Stimulated activated CD8-positive, alpha-beta memory T cell treated with anti-CD3 and anti-CD28 coated beads, Interleukin-12 subunit alpha, Interleukin-12 subunit beta, amount 100 ng/mL, for 24 hours (primary cell): Measurements from ENCODE around the gene MIP.
"Not testable (repeated sequence)": the region's sequence is repeated elsewhere in the genome, so short reads cannot be mapped to it uniquely, and the experiment has no call there.

Experiments
- DNase-seq: peaks from one replicate; pipeline ENCODE4 v3.0.0-alpha.2; 2020; ENCODE audit errors: extremely low read depth

Gene MIP

GRCh38 chr12:56410768-56411167 lies 43.7 kb downstream of the MIP start:
- DNase-seq: no peak

- DNase-seq: no peak
Measured at GRCh38 chr12:56408799-56409417, 45.5 kb downstream of the MIP start.

GRCh38 chr12:56404227-56404626 lies 50.2 kb downstream of the MIP start:
- DNase-seq: not testable (repeated sequence)

- DNase-seq: not testable (repeated sequence)
Measured at GRCh38 chr12:56401612-56402011, 52.8 kb downstream of the MIP start.

GRCh38 chr12:56401125-56401524 lies 53.3 kb downstream of the MIP start:
- not testable (repeated sequence) for DNase-seq
